Breast epithelium (tissue), 3 donors: ENCODE results near the gene LAMB3.

Source experiments
- CTCF ChIP-seq, 3 donors: fragments of 450-650 bp; IDR thresholded peaks; one replicate each; pipeline ENCODE4 v1.5.1; 2016 to 2017; ENCODE audit warnings: antibody characterized with exemption in 3 of 3, mild to moderate bottlenecking in 3 of 3, moderate library complexity in 3 of 3
- POLR2AphosphoS5 ChIP-seq, 3 donors: sonication (generic); formaldehyde crosslinking; IDR thresholded peaks; one replicate each; pipeline ENCODE4 v1.6.1; 2017; ENCODE audit warnings: antibody characterized with exemption in 3 of 3

GRCh38 chr1:209565759-209566678, 86.2 kb downstream of the LAMB3 start:
- TF ChIP-seq POLR2AphosphoS5 (IDR thresholded peaks at IDR 0.05) (no peak), CTCF (IDR thresholded peaks at IDR 0.05) (peak; percentile 44 to 78 (median 66))
